GM18511 (cell line): ENCODE results near the gene CPE.

ENCODE experiments used
- ATAC-seq: cut with Tn5 transposase; IDR thresholded peaks from one replicate; pipeline ENCODE4 v1.9.1; 2021; ENCODE audit warnings: mild to moderate bottlenecking, moderate library complexity; ENCODE audit not compliant: unreplicated experiment

The CPE gene

DNA sequence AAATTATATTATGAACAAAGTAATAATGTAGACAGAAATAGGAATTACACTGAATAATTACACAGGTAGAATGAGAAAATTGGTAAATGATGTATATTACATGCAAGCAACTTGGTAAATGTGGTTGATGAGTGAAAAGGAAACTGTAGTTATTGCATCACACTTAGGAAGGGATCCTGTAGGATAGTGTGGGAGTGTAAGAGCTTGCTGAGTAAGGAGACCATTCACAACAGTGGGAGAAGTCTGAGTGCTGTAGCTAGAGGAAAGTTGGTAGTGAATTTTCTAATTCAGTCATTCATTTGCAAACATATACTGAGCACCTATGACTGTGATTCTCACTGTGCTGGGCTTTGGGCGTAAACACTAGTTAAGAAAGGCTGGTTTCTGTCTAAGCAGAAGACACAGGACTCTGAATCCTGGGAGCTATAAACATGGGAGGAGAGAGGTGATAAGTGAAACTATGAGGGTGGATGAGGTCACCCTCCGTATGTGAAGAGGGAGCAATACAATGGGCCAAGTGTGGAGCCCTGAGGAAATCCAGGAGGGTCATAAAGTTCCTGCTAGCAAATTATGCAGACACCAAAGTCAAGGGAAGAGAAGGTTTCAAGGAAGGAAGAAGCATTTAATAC, 14.2 kb upstream of the CPE start:
- ATAC-seq, result no peak

DNA sequence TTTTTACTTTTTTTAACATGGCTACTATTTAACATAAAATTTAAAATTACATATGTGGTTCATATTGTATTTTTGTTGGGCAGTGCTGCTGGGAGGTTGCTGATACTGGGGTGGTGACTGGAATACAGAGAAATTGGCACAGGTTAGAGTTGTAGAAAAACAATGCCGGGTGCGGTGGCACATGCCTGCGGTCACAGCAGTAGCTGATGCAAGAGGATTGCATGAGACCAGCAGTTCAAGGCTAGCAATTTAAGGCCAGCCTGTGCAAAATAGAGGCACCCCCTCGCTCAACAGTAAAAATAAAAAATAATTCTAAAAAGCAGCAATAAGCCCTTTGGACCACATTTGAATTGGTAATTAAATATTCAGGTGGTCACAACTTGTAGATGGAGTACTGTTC, 11.8 kb upstream of the CPE start:
- ATAC-seq, result no peak

DNA sequence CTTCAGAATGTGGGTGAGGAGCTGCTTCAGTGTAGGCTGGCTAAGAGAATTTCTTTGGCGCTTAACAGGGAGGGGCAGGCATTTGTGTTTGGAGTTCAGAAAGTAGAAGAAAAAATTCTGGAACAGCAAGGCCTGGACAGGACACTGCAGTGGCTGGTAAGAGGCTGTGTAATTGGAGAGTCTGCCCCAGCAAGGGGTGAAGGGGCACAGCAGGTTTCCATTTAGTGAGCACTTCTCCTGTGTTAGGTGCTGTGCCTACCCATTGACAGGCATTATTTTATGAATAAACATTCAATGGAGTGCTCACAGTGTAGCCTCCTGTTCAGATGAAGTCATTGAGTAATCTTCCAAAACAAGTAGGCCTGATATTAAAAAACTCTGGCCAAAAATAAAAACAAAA, 10.7 kb upstream of the CPE start:
- ATAC-seq, result no peak

DNA sequence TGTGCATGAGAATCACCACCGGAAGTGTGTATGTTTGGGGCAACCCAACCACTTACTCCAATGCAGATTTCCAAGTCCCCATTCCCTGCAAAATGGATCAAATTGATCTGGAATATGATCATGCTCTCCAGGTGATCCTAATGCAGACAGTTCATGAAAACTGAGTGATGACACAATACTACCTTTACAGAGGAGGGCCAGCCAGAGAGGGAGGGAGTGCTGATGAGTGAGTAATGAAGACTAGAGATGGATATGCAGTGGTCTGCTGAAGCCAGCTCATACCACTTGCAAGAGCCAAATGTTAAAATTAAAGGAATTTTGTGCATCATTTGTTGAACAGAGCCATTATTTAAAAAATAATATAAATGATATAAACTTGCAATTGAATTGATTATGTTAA, 10.2 kb upstream of the CPE start:
- ATAC-seq, result no peak

DNA sequence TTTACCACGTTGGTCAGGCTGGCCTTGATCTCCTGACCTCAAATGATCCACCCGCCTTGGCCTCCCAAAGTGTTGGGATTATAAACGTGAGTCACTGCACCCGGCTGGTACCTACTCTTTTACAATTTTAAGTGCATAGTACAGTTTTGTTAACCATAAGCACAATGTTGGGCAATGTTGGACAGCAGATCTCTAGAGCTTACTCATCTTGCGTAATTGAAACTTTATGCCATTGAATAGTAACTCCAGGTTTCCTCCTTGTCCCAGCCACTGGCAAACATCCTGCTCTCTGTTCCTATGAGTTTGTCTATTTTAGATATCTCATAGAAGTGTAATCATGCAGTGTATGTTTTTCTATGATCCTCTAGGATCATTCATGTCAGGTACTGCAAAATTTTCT, 9.3 kb upstream of the CPE start:
- no peak for ATAC-seq

DNA sequence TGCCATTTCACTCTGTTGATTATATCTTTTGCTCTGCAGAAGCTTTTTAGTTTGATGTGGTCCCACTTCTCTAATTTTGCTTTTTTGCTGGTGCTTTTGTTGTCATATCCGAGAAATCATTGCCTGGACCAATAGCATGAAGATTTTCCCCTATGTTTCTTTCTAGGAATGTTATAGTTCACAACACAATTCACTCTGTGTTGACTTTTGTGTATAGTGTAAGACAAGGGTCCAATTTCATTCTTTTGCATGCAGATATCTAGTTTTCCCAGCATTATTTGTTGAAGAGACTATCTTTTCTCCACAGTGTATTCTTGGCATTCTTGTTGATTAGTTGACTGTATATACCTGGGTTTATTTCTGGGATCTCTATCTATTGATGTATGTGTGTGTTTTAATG, 8.3 kb upstream of the CPE start:
- no peak for ATAC-seq

DNA sequence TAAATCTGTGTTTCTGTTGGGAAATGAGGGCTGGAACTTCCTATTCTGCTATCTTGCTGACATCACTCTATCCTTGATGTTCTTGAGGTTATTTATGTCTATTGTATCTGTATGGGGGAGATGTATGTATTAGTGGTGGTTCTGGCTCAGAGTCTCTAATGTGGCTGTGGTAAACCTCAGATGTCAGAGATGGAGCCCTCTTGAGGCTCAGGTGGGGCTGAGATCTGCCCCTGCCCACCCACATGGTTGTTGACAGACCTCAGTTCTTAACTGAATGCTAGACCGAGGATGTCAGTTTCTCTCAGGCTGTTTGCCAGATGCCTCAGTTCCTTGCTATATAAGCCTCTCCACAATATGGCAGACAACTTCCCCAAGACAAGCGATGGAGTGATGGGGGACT, 3.3 kb upstream of the CPE start:
- ATAC-seq, result no peak

DNA sequence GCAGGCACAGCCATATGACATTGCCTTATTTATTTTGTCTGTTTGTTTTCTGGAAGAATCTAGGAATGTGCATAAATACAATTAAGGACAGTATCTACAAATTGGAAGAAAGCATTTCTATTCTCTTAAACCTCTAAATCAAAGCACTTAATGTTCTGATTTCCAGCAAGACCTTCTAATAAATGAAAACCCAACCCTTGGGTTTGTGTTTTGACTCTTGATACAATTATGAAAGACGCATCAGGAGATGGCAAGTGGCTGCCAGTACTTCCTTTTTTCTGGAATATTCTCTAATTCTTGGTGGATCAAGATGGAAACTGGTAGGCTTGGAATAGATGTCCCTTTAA, 437 bp upstream of the CPE start:
- ATAC-seq, result no peak

DNA sequence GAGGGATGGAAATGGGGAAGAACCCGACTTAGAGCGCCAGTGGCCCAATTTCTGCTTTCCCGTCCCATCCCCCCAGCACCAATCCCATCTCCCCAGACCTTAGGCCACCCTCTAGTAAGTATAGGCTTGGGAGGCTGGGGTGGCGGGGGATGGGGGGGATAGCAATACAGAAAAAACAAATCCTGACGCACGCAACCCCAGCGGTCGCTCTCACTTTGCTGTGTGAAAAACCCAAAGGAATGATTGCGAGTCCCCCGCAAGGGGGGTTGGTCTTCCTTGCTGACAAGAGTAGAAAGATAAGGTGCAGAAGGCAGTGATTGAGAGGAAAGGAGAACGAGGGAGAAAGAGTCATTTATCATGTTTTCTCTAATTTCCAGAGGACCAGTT, 863 bp downstream of the CPE start:
- no peak for ATAC-seq

DNA sequence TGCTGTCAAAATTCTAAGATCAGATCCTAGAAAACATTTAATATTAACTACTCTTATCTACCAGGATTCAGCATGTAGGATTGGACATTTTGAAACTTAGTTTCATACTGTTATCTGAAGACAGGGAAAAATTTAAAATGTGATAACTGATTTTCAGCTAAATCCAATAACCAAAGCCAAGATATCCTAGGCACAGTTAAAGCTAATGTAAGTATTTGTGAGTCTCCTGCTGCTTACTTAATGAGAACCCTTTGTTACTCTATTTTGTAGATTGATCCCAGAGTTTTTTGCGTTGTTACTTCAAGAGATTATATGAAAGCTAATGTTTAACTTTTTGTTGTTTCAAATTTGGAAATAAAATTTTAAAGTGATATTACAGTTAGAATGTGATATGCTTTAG, 2.0 kb downstream of the CPE start:
- no peak for ATAC-seq

DNA sequence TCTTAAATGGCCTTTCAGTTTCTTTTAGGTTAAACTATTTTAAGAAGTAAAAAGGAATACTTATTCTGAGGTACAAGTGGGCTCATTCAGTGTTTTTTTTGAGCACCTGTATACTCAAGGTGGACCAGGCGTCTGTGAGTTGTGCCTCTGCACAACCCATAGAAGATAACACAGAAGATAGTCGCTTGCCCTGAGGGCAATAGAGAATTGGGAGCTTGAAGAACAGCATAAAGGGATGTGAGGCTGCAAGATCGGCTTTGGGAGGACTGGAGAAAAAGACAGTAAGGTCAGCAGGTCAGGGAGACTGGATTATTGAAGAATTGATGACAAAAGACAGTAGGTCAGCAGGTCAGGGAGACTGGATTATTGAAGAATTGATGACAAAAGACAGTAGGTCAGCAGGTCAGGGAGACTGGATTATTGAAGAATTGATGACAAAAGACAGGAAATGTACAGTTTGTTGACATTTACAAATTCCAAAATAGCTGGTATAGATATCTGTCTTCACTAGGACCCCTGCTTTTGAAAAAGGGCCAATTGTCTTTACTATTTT, 3.1 kb downstream of the CPE start:
- ATAC-seq, result no peak

DNA sequence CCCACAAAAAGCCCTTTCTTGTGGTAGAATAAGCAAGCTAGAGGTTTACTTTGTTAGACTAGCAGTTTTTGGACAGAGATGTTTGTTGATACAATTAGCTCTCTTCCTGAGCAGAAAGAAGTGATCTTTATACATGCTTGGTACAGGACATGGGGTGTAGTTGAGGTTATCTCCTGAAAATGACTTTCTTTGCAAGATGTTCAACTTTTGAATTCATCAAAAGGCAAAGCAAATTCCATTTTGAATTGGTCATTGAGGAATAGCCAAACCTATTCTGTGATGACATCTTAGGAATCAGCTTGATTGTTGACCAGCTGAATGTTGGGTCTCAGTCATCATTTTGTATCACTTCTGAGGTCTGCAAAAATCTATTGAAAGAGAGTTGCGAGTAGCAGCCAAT, 3.8 kb downstream of the CPE start:
- no peak for ATAC-seq

DNA sequence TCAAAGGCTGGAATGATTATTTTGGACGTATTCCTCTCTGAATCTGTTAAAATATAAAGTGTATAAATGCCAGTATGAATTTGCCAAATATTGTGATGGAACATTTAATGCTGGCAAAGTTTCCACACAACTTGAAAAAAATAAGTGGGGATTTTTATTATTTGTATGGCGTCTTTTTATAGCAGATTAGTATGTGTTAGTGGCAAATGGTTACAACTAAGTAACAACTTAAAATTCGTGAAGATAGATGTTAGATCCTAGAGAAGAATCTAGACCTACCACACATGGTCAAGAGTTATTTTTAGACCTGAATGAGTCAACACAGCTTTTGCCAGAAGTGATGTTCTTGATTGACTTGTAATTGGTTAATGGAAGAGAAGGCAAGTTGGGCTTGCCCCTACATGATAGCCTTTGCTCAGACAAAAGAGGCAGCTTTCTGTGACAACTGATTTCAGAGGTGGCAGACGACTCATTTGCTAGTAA, 4.8 kb downstream of the CPE start:
- ATAC-seq, result no peak

DNA sequence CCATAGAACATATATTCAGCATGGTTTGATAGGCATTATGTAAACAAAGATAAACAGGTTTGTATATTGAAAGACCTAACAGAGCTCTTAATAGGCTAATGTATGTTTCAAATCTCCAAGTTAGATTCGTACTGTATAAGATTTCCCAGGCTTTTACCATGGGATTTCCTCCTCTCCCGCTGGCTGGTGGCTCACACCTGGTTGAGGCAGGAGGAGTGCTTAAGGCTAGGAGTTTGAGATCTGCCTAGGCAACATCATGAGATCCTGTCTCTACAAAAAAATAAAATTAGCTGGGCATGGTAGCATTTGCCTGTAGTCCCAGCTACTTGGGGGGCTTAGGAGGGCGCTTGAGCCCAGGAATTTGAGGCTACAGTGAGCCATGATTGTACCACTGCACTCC, 5.4 kb downstream of the CPE start:
- no peak for ATAC-seq

DNA sequence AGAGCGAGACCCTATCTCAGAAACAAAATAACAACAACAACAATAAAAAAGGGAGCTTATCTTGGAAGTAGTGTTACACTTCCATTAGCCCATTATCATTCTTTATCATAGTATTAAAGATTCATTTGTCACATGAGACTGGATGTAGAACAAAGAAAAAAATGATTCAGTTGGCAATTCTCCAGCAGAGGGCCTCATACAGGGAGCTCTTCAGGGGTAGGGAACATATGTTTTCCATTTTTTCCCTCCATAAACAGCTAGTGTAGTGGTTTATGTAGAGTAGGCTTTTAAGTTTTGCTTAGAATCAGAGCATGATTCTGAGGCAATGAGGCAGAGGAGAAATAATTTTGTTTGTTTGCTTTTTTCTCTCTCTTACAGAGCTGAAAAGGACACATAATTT, 5.8 kb downstream of the CPE start:
- ATAC-seq, result no peak

DNA sequence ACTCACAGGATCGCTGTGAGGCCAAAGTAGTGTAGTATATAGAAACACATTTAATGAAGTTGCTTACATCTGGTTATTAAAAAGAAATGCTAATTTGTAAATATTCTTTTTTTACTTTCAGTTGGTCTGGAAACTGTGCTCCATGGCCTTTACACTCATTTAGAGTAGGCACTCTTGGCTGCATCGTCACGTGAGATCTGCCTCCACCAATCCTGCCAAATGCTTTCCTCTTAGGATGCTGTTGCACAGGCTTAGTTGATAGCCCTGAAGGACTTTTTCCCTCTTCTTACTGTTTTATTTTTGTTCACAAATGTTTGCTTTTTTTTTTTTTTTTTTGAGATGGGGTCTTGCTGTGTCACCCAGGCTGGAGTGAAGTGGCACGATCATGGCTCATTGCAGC, 6.3 kb downstream of the CPE start:
- no peak for ATAC-seq

DNA sequence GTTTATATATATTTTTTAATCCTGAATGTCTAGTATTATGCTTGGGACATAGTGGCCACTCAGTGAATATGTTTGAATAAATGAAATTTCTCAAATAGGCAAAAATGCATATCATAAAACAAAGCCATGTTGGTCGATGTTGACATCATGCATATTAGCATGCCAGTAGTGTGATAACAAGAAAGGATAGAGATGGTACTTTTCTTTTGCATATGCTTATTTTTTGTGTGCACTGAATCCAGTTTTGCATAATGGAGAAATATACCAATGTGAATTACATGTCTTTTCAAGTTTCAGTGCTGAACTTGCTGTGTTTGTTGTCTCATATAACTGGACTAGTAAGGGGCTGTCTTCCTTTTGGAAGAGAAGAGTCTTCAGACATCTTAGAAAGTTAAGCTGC, 7.5 kb downstream of the CPE start:
- no peak for ATAC-seq

DNA sequence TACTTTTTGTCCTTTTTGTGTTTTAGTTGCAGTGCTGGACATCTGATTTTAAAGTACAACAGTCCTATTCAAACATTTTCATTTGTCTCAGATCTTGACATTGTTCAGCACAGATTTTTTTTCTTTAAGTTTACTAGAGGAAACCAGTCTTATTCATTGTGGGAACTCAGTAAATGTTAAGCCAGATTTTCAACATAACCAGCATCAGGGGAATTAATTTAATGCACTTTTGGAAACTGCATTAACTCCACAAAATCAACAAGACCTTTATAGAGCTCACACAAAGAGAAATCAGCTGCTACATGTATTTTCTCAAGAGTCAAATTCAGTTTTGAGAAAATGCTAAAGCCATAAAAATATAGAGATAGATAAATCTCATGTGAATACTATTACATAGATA, 9.9 kb downstream of the CPE start:
- no peak for ATAC-seq

DNA sequence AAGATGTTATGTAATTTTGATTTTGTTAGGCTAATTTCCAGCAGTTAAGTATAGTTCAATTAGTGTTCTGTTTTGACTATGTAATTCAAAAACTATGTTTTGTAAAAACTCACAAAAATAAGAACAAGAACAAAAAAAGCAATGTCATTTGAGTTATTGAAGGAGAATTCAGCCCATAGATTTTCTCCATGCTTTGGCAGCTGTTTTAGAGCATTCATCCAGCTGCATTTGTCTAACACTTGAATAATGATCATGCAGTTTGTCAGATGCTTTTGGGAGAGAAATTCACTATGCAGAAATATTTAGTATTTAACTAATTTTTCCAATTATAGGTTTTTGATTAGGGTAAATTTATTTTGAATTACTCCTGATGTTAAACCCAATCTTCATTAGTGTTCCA, 14.2 kb downstream of the CPE start:
- ATAC-seq, result no peak

DNA sequence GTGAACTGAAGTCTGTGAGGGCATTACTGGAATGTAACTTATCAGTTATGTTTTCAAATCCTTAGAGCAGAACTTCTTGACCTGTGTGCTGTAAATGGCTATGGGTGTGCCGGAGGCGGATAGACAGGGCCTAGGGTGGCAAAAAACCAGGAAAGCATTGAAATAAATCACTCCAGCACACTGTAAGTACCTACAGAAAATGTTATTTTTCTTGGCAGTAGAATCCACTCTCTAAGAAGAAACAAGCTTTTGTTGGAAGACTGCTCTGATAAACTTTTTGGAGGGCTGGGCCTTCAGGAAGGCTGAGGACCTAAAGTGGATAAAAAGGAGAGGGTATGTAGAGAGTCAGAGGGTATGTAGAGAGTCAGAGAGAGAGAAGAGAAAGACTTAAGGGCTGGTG, 14.9 kb downstream of the CPE start:
- ATAC-seq, result no peak

DNA sequence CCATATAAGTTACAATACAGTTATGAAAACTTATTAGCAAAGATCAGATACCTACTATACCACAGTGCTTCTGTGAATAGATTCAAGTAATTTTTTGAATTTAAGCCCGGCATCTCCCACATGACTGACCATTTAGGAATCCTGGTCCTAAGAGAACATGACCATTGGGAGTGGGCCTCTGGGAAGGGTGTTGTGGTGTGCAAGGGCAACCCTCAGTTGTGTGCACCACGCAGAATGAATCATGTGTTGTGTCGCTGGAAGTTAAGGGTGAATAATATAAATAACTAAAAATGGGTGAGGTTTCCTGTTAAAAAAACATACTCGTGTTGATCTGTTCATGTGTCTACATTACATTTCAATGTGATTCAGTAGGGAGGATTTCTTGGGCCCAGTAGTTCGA, 15.5 kb downstream of the CPE start:
- no peak for ATAC-seq

DNA sequence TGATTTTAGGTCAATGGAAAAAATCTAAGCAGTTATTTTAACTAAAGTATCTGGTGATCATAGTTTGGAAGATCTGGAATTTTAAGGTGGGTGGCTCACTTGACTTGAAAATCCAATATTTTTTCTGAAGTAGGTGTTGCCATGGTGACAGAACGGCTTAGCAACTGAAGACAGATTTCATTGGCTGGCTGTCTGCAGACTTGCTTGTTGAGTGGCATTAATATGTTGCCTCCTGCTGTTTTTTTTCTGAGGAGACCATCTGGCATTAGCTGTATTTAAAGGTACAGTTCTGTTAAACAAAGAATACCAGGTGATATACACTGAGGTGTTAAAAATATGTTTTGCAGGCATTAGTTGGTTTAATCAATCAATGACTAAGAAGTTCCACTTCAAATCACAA, 19.8 kb downstream of the CPE start:
- ATAC-seq, result peak; percentile 62

DNA sequence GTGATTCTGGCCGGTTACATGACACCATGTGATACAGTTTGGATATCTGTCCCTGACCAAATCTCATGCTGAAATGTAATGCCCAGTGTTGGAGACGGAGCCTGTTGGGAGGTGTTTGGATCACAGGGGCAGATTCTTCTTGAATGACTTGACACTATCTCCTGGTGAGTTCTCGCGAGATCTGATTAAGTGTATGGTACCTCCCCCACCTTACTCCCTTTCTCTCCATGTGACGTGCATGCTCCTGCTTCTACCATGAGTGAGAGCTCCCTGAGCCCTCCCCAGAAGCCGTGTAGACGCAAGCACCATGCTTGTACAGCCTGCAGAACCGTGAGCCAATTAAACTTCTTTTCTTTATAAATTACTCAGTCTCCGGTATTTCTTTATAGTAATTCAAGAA, 23.6 kb downstream of the CPE start:
- no peak for ATAC-seq
